GM19238 (cell line): Measurements from ENCODE around the gene CBFA2T3.

Source experiments
- DNase-seq: peaks from one replicate; pipeline ENCODE4 v3.0.0; 2011; ENCODE audit warnings: low spot score; ENCODE audit not compliant: insufficient read length

CBFA2T3 gene

GRCh38 chr16:88878967-88879787 is 97.8 kb downstream of the CBFA2T3 start:
- DNase-seq: no peak

- no peak for DNase-seq
Measured at GRCh38 chr16:88878356-88878755, 98.7 kb downstream of the CBFA2T3 start.

- no peak for DNase-seq
Measured at GRCh38 chr16:88877564-88878289, 99.3 kb downstream of the CBFA2T3 start.

GRCh38 chr16:88876942-88877526 is 100.0 kb downstream of the CBFA2T3 start:
- no peak for DNase-seq

- DNase-seq: no peak
Measured at GRCh38 chr16:88875703-88876234, 101.2 kb downstream of the CBFA2T3 start.

GRCh38 chr16:88874938-88875599 is 101.9 kb downstream of the CBFA2T3 start:
- no peak for DNase-seq

- no peak for DNase-seq
Measured at GRCh38 chr16:88872650-88873331, 104.2 kb downstream of the CBFA2T3 start.

- no peak for DNase-seq
Measured at GRCh38 chr16:88871730-88872416, 105.1 kb downstream of the CBFA2T3 start.

GRCh38 chr16:88871349-88871702 is 105.7 kb downstream of the CBFA2T3 start:
- no peak for DNase-seq

GRCh38 chr16:88870608-88871348 is 106.2 kb downstream of the CBFA2T3 start:
- no peak for DNase-seq

- DNase-seq: no peak
Measured at GRCh38 chr16:88869673-88869980, 107.4 kb downstream of the CBFA2T3 start.

GRCh38 chr16:88868974-88869672 is 107.9 kb downstream of the CBFA2T3 start:
- no peak for DNase-seq

GRCh38 chr16:88867581-88868246 is 109.3 kb downstream of the CBFA2T3 start:
- DNase-seq: no peak

- DNase-seq: no peak
Measured at GRCh38 chr16:88866151-88866920, 110.7 kb downstream of the CBFA2T3 start, which contains the start of gene PABPN1L. TSS of gene PABPN1L (minus strand) at chr16:88866660. CDS start at chr16:88866606, 54 bp downstream.

- DNase-seq: no peak
Measured at GRCh38 chr16:88865742-88866141, 111.3 kb downstream of the CBFA2T3 start.

GRCh38 chr16:88865310-88865709 is 111.7 kb downstream of the CBFA2T3 start:
- DNase-seq: no peak

- no peak for DNase-seq
Measured at GRCh38 chr16:88864521-88864920, 112.5 kb downstream of the CBFA2T3 start.

- no peak for DNase-seq
Measured at GRCh38 chr16:88864099-88864498, 112.9 kb downstream of the CBFA2T3 start.
